Measurements from ENCODE around the gene PWWP2B. TPM values are rescaled to one million over a fixed set of nuclear protein-coding genes. Genes with fewer than 3 reads are reported as not detected.

PWWP2B gene
- total and polyA plus RNA-seq, 2 of the 8 experiments (the other 6 are each of a cell fraction or from before 2014, with no cell fraction given) = 5.3 to 10.8 TPM

GRCh38 chr10:132375795-132376297, 21.2 kb upstream of the PWWP2B start:
- no peak overlapping the region for H3K56ac ChIP-seq (replicated peaks; ENCODE audit: insufficient read length, low read depth, low read length)
- no peaks in the 10 kb centered on the region for H3K36me3 ChIP-seq (ENCODE audit: control insufficient read depth in 2 of 4, insufficient read depth in 4 of 4, low read length in 3 of 4)
- H3K27ac ChIP-seq (ENCODE audit: low read depth, low read length) = no peak overlapping the region
- no peak overlapping the region for H3K23ac ChIP-seq (ENCODE audit: insufficient read length)
- no peak overlapping the region for H3K4me3 ChIP-seq (ENCODE audit: extremely low read depth in 1 of 4, insufficient read depth in 2 of 4, low read depth in 3 of 4, low read length in 4 of 4)
- FAIRE-seq = no peak
- H4K20me1 ChIP-seq (replicated peaks in 1 of 2; ENCODE audit: control insufficient read depth in 1 of 2, insufficient read depth in 2 of 2, low read length in 2 of 2) = peaks cover 0 to 1% of the 10 kb centered on the region in 2 experiments
- ChIA-PET CTCF (ENCODE audit: partially characterized antibody) (interaction anchor here (0.6 to 4.6 kb wide), 7 partner anchors 13 to 268 kb away, joined by 3 to 48 read pairs (median 5); no protein-coding TSS in a partner anchor), POLR2A (ENCODE audit: partially characterized antibody) (no interaction called here)
- H3K4ac ChIP-seq (replicated peaks; ENCODE audit: insufficient read length, low read depth, low read length) = no peak overlapping the region
- DNase-seq (ENCODE audit: low read depth in 1 of 2, low spot score in 2 of 2) = no peak
- H3K79me2 ChIP-seq (ENCODE audit: control insufficient read depth in 1 of 2, insufficient read depth in 2 of 2, low read length in 2 of 2) = no peaks in the 10 kb centered on the region
- no peaks in the 10 kb centered on the region; a peak in 1 of 7 replicates for H3K27me3 ChIP-seq (replicated peaks in 1 of 4; ENCODE audit: control insufficient read depth in 3 of 4, extremely low read depth in 1 of 4, insufficient read depth in 3 of 4, low read length in 3 of 4)
- H2BK120ac ChIP-seq (replicated peaks; ENCODE audit: low read depth, low read length) = no peak overlapping the region
- no peak overlapping the region for H4K91ac ChIP-seq (replicated peaks; ENCODE audit: insufficient read length, low read length)
- H3K14ac ChIP-seq (ENCODE audit: insufficient read length) = no peak overlapping the region
- H2AK5ac ChIP-seq (ENCODE audit: low read depth, low read length) = no peak overlapping the region
- H2BK12ac ChIP-seq (ENCODE audit: low read depth, low read length) = no peak overlapping the region
- H2BK20ac ChIP-seq (ENCODE audit: low read length) = no peak overlapping the region
- WGBS, 2 experiments (ENCODE audit: extremely low coverage in 1 of 2, insufficient coverage in 1 of 2, insufficient read length in 1 of 2, insufficient replicate concordance in 2 of 2, low coverage in 1 of 2, low lambda C conversion rate in 2 of 2, missing lambda C conversion rate in 1 of 2) = 90% methylated on average over 4 of the region's 4 CpGs; no CpG with 5 or more reads in 1 of the 2 experiments
- no peak overlapping the region for H4K8ac ChIP-seq (ENCODE audit: extremely low read depth, insufficient read depth, low read length)
- H3K79me1 ChIP-seq (ENCODE audit: low read depth, low read length) = no peaks in the 10 kb centered on the region
- peaks cover 0 to 7% (median 2%) of the 10 kb centered on the region in 4 experiments; a peak in 3 of 7 replicates for H3K4me1 ChIP-seq (replicated peaks in 1 of 4; ENCODE audit: control insufficient read depth in 3 of 4, insufficient read depth in 4 of 4, low read length in 3 of 4)
- H3K23me2 ChIP-seq (ENCODE audit: low read depth, low read length) = no peaks in the 10 kb centered on the region
- no peak overlapping the region for H4K5ac ChIP-seq (ENCODE audit: insufficient read length, low read depth, low read length)
- no peak overlapping the region for H3K9ac ChIP-seq (replicated peaks in 1 of 4; ENCODE audit: extremely low read depth in 1 of 4, low read depth in 3 of 4, low read length in 3 of 4)
- H3K9me3 ChIP-seq (ENCODE audit: insufficient read depth in 2 of 2, low read depth in 1 of 2, low read length in 1 of 2) = peaks cover 0 to 2% of the 10 kb centered on the region in 2 experiments; a peak in 1 of 4 replicates
- no peak overlapping the region for H2BK5ac ChIP-seq (ENCODE audit: low read depth, low read length)
- no peak overlapping the region for H2BK15ac ChIP-seq (ENCODE audit: low read length)
- no peak overlapping the region for H3K4me2 ChIP-seq (ENCODE audit: insufficient read depth in 1 of 2, low read depth in 2 of 2, low read length in 2 of 2)
- no peak overlapping the region for H2AFZ ChIP-seq (ENCODE audit: low read length)
- H3K18ac ChIP-seq (ENCODE audit: extremely low read depth, low read length) = no peak overlapping the region
- TF ChIP-seq BACH1 (IDR thresholded peaks at IDR 0.05; ENCODE audit: low read length) (no peak), SP2 (IDR thresholded peaks at IDR 0.05; ENCODE audit: low read length) (no peak), NRF1 (IDR thresholded peaks at IDR 0.05; ENCODE audit: low read depth, low read length) (no peak), TAF1 (IDR thresholded peaks at IDR 0.05; ENCODE audit: low read depth, low read length) (no peak), POLR2AphosphoS5 (IDR thresholded peaks at IDR 0.05; ENCODE audit: low read depth, low read length) (no peak), CHD2 (IDR thresholded peaks at IDR 0.05; ENCODE audit: low read length) (no peak), SIX5 (IDR thresholded peaks at IDR 0.05; ENCODE audit: low read depth, low read length) (no peak), RNF2 (IDR thresholded peaks at IDR 0.05; ENCODE audit: borderline replicate concordance, low read depth, low read length, missing control alignments, poor library complexity, severe bottlenecking) (no peak), SP4 (IDR thresholded peaks at IDR 0.05; ENCODE audit: low read length) (no peak), JUN (IDR thresholded peaks at IDR 0.05; ENCODE audit: low read depth, low read length) (no peak)
- TF ChIP-seq, protein P1, sequence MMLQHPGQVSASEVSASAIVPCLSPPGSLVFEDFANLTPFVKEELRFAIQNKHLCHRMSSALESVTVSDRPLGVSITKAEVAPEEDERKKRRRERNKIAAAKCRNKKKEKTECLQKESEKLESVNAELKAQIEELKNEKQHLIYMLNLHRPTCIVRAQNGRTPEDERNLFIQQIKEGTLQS (IDR thresholded peaks at IDR 0.05; ENCODE audit: insufficient read depth, low read depth, low read length) = no peak

Measured in H1 (cell line).